OCI-LY7 (cell line): ENCODE data around the gene DOK7. TPM values are rescaled to one million over a fixed set of nuclear protein-coding genes. Genes with fewer than 3 reads are reported as not detected.

ENCODE experiments used
- BruUV-seq: library from RNA; stranded (reverse); fragments of 400-500 nt; replicated peaks from 2 replicates; lab custom pipeline; 2021; lab: Mats Ljungman, UMichigan
- CTCF ChIA-PET: fragments of 300-600 bp; sonication (Branson Sonifier 250); formaldehyde crosslinking; loops from one replicate; lab custom pipeline; 2022; ENCODE audit warnings: antibody characterized with exemption; ENCODE audit not compliant: unreplicated experiment; lab: Charles Lee
- POLR2A ChIA-PET: fragments of 300-600 bp; sonication (Branson Sonifier 250); formaldehyde crosslinking; loops from one replicate; lab custom pipeline; 2022; ENCODE audit warnings: antibody characterized with exemption; lab: Charles Lee
- DNase-seq: peaks from one replicate; pipeline ENCODE4 v3.0.0-alpha.2; 2015; ENCODE audit warnings: low spot score
- H2AFZ ChIP-seq: fragments of 200-600 bp; sonication (generic), shearing (Covaris generic); 2 replicates; pipeline ENCODE4 v1.6.1; 2014; ENCODE audit warnings: mild to moderate bottlenecking, antibody characterized with exemption, low read length, moderate library complexity
- H3K27ac ChIP-seq: fragments of 200-600 bp; sonication (generic); 2 replicates; pipeline ENCODE4 v1.5.1; 2014; ENCODE audit warnings: mixed run types, low read depth, mild to moderate bottlenecking, moderate library complexity, low read length, inconsistent platforms; ENCODE audit not compliant: poor library complexity, severe bottlenecking
- H3K36me3 ChIP-seq: fragments of 200-600 bp; sonication (generic); 2 replicates; pipeline ENCODE4 v1.6.1; 2014; ENCODE audit warnings: mild to moderate bottlenecking, antibody characterized with exemption, low read length, moderate library complexity, mixed read lengths; ENCODE audit not compliant: insufficient read depth
- H3K4me1 ChIP-seq: fragments of 200-600 bp; sonication (generic); 2 replicates; pipeline ENCODE4 v1.5.1; 2014; ENCODE audit warnings: mild to moderate bottlenecking, low read length; ENCODE audit not compliant: insufficient read depth, poor library complexity, severe bottlenecking
- H3K4me2 ChIP-seq: fragments of 200-600 bp; sonication (generic); 2 replicates; pipeline ENCODE4 v1.6.1; 2014; ENCODE audit warnings: mild to moderate bottlenecking, low read length
- H3K4me3 ChIP-seq: fragments of 200-600 bp; sonication (generic); 2 replicates; pipeline ENCODE4 v1.5.1; 2014; ENCODE audit warnings: mild to moderate bottlenecking, low read depth, low read length; ENCODE audit not compliant: poor library complexity, severe bottlenecking
- H3K79me2 ChIP-seq: fragments of 200-600 bp; sonication (generic); 2 replicates; pipeline ENCODE4 v1.6.1; 2016; ENCODE audit warnings: low read depth, mild to moderate bottlenecking, low read length, moderate library complexity, mixed read lengths; ENCODE audit not compliant: insufficient read depth
- H3K9me2 ChIP-seq: fragments of 200-600 bp; sonication (generic); 2 replicates; pipeline ENCODE4 v1.6.1; 2016; ENCODE audit warnings: mild to moderate bottlenecking, low read length, mixed read lengths; ENCODE audit not compliant: insufficient read depth
- H3K9me3 ChIP-seq: fragments of 200-600 bp; sonication (generic); 2 replicates; pipeline ENCODE4 v1.6.1; 2014; ENCODE audit warnings: mild to moderate bottlenecking, mixed run types, low read length, mixed read lengths
- H4K20me1 ChIP-seq: fragments of 200-600 bp; sonication (generic); 2 replicates; pipeline ENCODE4 v1.6.1; 2014; ENCODE audit warnings: mild to moderate bottlenecking, antibody characterized with exemption, low read length, moderate library complexity, mixed read lengths; ENCODE audit not compliant: insufficient read depth
- EZH2phosphoT487 ChIP-seq: fragments of 200-600 bp; sonication (generic); IDR thresholded peaks from 2 replicates; pipeline ENCODE4 v1.6.1; 2018; ENCODE audit warnings: low read depth, borderline replicate concordance, mild to moderate bottlenecking, mixed run types, antibody characterized with exemption, low read length, moderate library complexity, mixed read lengths
- intact Hi-C: fragments of 100-400 bp; cut with micrococcal nuclease; formaldehyde crosslinking; loops from one replicate; pipeline ENCODE4 v1.10.0; 2022; ENCODE audit not compliant: unreplicated experiment
- total RNA-seq, 2 experiments: library from RNA; depleted of rRNA in 1 of 2; stranded (reverse); fragments of >200 nt in 1 of 2; shearing (Covaris generic) in 1 of 2; gene quantifications; 2 replicates each; pipeline ENCODE4 v1.2.3, GENCODE V29; 2014 to 2022
- TF ChIP-seq, protein P1 (sequence below): fragments of 200-600 bp; sonication (generic); conservative IDR thresholded peaks from 2 replicates; pipeline ENCODE4 v1.5.1; 2014; ENCODE audit warnings: mild to moderate bottlenecking, antibody characterized with exemption, low read length, moderate library complexity, mixed read lengths

DOK7 gene
- total RNA-seq, 2 experiments from 2014 or later = 1.5 TPM; not detected in 1

DNA sequence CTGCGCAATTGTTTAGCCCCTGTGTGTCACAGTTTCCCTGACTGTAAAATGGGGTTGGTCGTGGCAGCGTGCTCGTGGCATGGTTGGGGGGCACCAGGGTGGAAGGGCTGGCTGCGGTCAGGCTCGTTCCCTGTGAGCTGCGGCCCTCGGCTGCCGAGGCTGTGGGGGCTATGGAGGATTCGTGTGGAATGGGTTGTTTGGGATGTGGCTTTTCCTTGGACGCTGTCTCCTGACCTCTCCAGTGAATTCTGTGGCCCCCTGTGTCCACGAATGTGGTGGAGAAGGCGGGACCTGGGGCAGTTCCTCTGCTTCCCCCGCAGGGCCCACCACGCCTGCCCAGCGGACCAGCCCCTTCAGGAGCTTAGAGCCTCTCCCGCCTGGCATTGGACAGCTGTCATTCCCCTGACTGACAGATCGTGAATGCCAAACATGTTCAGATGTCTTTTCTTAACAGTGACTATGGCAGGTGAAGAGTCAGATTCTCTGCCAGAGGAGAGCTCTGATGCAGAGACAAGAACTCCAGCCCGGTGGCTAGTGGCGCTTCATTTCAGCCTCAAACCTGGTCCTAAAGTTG, 38.5 kb upstream of the DOK7 start:
- TF ChIP-seq EZH2phosphoT487 = no peak
- TF ChIP-seq, protein P1, sequence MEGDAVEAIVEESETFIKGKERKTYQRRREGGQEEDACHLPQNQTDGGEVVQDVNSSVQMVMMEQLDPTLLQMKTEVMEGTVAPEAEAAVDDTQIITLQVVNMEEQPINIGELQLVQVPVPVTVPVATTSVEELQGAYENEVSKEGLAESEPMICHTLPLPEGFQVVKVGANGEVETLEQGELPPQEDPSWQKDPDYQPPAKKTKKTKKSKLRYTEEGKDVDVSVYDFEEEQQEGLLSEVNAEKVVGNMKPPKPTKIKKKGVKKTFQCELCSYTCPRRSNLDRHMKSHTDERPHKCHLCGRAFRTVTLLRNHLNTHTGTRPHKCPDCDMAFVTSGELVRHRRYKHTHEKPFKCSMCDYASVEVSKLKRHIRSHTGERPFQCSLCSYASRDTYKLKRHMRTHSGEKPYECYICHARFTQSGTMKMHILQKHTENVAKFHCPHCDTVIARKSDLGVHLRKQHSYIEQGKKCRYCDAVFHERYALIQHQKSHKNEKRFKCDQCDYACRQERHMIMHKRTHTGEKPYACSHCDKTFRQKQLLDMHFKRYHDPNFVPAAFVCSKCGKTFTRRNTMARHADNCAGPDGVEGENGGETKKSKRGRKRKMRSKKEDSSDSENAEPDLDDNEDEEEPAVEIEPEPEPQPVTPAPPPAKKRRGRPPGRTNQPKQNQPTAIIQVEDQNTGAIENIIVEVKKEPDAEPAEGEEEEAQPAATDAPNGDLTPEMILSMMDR = no peak
- DNase-seq = no peak

GRCh38 chr4:3426465-3427133, 36.5 kb upstream of the DOK7 start:
- ChIA-PET POLR2A (no interaction called here), CTCF (no interaction called here)
- no peak overlapping the region for H3K27ac ChIP-seq
- H4K20me1 ChIP-seq = no peaks in the 10 kb centered on the region
- no peaks in the 10 kb centered on the region for H3K36me3 ChIP-seq
- no peak overlapping the region for H2AFZ ChIP-seq
- no peaks in the 10 kb centered on the region for H3K79me2 ChIP-seq
- H3K9me3 ChIP-seq = no peaks in the 10 kb centered on the region
- H3K4me1 ChIP-seq = no peaks in the 10 kb centered on the region
- no TSS peak for BruUV-seq
- H3K4me3 ChIP-seq = no peak overlapping the region
- H3K9me2 ChIP-seq = no peaks in the 10 kb centered on the region
- peak; percentile 13 for DNase-seq
- no peak overlapping the region for H3K4me2 ChIP-seq
- TF ChIP-seq, protein P1 = no peak
- no peak for TF ChIP-seq EZH2phosphoT487
- intact Hi-C loops = no loop called here

More for the DNA sequence above, 38.5 kb upstream of the DOK7 start:
- Histone ChIP-seq H3K27ac (no peak overlapping the region), H2AFZ (no peak overlapping the region), H3K9me2 (no peaks in the 10 kb centered on the region), H3K79me2 (no peaks in the 10 kb centered on the region), H3K9me3 (no peaks in the 10 kb centered on the region), H3K4me2 (no peak overlapping the region), H4K20me1 (no peaks in the 10 kb centered on the region), H3K4me3 (no peak overlapping the region), H3K36me3 (no peaks in the 10 kb centered on the region), H3K4me1 (no peaks in the 10 kb centered on the region)
- ChIA-PET CTCF (no interaction called here), POLR2A (no interaction called here)
- intact Hi-C loops = no loop called here
- BruUV-seq = no TSS peak

- H3K27ac ChIP-seq = no peak overlapping the region
- H4K20me1 ChIP-seq = no peaks in the 10 kb centered on the region
- BruUV-seq = no TSS peak
- H3K4me3 ChIP-seq = no peak overlapping the region
- TF ChIP-seq EZH2phosphoT487 = no peak
- TF ChIP-seq, protein P1 = no peak
- ChIA-PET CTCF (no interaction called here), POLR2A (no interaction called here)
- H3K79me2 ChIP-seq = no peaks in the 10 kb centered on the region
- no peak overlapping the region for H3K4me2 ChIP-seq
- H3K9me3 ChIP-seq = no peaks in the 10 kb centered on the region
- H2AFZ ChIP-seq = no peak overlapping the region
- intact Hi-C loops = no loop called here
- H3K9me2 ChIP-seq = no peaks in the 10 kb centered on the region
- DNase-seq = no peak
- no peaks in the 10 kb centered on the region for H3K4me1 ChIP-seq
- H3K36me3 ChIP-seq = no peaks in the 10 kb centered on the region
These were observed 36.0 kb upstream of the DOK7 start for GRCh38 chr4:3427134-3427476.
